Measurements from ENCODE around the gene DKC1.

DKC1 gene

GRCh38 chrX:154762537-154763296 lies at the start of gene DKC1:
DKC1 (plus strand) TSS chrX:154762864; CDS start chrX:154762966, 102 bp downstream.
- peak; percentile 94 for DNase-seq (ENCODE audit: low spot score)

- no peak for DNase-seq (ENCODE audit: low spot score)
Measured at GRCh38 chrX:154714925-154715324, 47.7 kb upstream of the DKC1 start.

DNA sequence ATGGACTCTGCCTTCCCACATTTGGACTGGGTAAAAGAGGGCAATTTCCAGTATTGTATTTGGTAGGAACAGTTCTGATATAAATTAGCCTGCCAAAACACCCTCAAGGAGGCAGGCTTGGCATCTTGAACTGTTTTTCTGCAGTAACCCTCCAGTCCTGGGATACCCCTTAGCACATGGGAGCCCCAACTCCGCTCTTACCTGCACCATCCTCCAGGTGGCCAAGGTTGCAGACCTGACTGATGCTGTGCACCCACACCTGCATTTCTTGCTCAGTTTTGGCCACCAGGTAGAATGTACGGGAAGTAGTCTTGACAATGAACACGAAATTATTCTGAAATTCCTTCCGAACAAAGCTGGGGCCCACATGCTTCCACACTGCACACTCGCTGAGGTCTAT lies 46.8 kb upstream of the DKC1 start:
- DNase-seq (ENCODE audit: low spot score), result no peak

GRCh38 chrX:154717824-154718223 lies 44.8 kb upstream of the DKC1 start:
- no peak for DNase-seq (ENCODE audit: low spot score)

DNA sequence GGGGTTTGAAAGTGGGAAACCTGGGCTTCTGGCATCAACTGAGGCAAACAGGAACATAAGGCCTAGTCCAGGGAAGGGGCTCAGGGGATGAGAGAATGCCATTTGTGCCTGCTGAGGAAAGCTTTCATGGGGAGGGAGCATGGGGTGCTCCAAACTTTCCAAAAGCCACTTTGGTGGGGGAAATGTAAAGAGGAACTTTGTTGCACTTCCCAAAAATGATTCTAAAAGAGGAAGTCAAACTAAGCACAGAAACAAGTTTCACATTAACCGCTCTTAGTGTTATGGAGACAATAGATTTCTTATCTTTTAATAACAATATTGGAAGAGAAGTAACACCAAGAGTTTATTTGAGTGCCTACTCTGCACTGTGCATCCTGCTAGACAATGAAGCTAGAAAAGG lies 44.0 kb upstream of the DKC1 start:
- DNase-seq (ENCODE audit: low spot score), result no peak

DNA sequence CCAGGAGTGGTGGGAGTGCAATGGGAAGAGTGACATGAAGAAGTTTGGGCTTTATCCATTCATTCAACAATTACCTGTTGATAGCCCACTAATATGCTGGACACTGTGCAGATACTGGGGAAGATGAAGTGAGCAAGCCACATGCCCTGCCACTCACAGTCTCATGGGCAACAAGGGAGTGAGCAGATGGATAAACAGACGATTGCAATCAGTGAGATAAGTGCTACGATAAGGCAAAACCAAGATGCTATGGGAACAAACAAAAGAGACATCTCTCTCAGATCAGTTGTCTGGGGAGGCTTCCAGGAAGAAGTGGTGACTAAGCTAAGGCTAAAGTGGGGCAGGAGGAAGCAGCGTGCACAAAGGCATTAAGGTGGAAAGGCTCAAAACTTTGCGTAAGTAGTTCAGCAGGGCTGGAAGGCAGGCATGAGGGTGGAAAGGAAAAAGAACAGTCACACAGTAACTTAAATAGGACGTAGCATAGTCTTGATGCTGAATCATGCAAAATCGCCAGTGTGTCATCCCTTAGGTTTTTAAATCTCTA lies 43.5 kb upstream of the DKC1 start:
- no peak for DNase-seq (ENCODE audit: low spot score)

GRCh38 chrX:154720067-154720466 lies 42.6 kb upstream of the DKC1 start:
- DNase-seq (ENCODE audit: low spot score), result no peak

GRCh38 chrX:154721155-154721554 lies 41.5 kb upstream of the DKC1 start:
- no peak for DNase-seq (ENCODE audit: low spot score)

DNA sequence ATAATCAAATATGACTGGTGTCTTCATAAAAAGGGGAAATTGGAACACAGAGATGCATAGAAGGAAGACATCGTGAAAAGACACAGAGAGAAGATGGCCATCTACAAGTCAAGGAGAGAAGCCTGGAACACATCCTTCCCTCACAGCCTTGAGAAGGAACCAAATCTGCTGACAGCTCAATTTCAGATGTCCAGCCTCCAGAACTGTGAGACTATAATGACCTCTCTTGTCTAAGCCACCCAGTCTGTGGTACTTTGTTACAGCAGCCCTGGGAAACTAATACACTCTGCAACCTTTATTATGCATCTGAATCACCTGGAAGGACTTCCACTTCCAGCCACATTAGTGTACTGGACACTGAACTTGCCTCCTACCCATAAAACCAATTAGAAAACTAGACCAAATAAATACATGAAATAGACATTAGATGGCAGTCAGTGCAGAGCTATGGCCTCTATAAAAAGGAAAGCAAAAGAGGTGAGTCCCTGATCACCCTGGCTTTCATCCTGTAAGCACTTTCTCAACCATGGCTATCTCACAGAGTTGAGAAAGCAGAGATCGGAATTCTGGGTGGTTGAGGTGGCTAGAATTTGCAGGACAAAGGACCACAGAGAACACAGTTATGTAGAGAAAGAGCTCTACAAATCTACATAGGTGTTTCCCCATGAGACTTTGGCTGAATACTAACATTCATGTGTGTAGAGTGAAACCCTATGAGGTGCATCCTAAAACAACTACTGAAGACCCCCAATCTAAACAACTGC lies 37.5 kb upstream of the DKC1 start:
- DNase-seq (ENCODE audit: low spot score), result no peak

DNA sequence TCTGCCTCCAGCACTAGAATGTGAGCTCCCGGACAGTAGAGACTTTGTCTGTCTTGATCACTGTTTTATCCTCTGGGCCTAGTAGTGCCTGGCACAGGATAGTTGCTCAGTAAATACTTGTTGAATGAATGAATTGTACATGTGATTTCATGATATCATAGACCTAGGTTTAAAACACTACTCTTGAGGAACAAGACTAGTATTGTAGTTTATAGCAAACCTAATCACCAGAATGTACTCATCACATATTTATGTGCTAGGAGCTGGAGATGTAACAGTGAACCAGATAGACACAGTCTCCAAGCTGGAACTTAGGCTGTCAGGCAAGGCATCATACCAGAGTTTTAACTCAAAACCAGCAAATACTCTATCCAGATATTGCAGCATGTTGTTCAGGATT lies 35.2 kb upstream of the DKC1 start:
- no peak for DNase-seq (ENCODE audit: low spot score)

GRCh38 chrX:154727871-154728270 lies 34.8 kb upstream of the DKC1 start:
- no peak for DNase-seq (ENCODE audit: low spot score)

DNA sequence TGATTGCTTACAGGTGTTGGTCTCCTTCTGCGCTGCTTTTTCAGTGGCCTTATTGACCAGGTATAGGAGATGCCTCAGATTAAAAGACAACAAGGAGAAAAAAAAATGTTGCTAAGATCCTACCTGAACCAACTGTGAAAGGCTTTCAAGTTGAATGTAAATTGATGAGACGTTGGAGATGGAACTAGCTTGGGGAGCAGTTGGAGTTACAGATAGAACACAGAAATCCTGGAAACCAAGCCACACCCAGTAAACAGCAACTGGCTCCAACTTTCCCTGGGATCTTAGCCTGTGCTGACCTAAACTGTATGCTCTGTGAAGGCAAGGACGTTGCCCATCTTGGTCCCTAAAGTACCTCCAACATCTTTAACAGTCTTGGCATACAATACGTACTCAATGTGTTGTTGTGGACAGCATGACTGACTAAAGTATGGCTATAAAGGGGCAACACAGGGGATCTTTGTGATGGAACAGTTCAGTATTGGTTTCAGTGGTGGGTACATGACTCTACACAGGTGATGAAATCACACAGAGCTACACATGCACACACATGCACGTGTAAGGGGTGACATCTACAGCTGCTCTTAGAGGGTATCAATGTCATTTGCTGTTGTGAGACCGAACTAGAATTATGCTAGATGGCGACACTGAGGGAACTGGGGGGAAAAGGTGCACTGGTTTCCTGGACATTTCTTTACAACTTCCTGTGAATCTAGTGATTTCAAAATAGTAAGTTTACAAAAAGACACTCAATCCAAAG lies 34.1 kb upstream of the DKC1 start:
- DNase-seq (ENCODE audit: low spot score), result no peak

DNA sequence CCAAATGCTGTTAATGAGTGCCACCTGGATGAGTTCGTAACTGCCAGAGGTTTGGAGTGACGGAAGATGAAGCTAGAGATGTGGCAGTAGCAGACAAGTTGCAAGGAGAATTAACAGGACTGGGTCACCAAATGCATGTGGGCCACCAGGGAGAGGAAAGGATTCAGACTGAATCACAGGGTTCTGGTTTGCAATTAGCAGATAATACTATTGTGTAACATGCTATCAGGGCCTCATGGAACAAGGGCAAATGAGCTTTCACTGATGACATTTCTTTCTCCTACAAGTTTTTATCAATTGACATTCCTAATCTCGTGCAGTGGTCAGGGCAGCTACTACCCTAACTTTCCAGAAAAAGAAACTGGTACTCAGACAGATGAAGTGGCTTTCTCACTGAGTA lies 33.2 kb upstream of the DKC1 start:
- no peak for DNase-seq (ENCODE audit: low spot score)

GRCh38 chrX:154730253-154730891 lies 32.3 kb upstream of the DKC1 start:
- DNase-seq (ENCODE audit: low spot score), result no peak

GRCh38 chrX:154731184-154731583 lies 31.5 kb upstream of the DKC1 start:
- no peak for DNase-seq (ENCODE audit: low spot score)

DNA sequence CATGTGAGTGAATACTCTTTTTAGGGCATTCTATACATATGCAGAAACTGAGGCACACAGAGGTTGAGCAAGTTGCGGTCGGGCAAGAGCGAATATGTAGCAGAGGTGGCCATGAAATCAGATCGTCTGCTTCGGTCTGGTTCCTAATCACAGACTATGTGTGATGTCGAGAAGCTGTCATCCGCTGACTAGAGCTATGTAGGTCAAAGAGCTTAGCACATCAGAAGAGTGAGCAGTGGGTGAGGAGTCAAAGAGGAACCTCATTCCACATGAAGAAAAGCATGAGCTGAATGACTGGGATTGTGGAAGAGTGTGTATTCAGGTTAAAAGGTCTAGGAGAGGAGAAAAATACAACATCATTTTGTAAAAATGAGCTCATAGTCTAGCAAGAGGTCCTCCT lies 30.8 kb upstream of the DKC1 start:
- DNase-seq (ENCODE audit: low spot score), result no peak

DNA sequence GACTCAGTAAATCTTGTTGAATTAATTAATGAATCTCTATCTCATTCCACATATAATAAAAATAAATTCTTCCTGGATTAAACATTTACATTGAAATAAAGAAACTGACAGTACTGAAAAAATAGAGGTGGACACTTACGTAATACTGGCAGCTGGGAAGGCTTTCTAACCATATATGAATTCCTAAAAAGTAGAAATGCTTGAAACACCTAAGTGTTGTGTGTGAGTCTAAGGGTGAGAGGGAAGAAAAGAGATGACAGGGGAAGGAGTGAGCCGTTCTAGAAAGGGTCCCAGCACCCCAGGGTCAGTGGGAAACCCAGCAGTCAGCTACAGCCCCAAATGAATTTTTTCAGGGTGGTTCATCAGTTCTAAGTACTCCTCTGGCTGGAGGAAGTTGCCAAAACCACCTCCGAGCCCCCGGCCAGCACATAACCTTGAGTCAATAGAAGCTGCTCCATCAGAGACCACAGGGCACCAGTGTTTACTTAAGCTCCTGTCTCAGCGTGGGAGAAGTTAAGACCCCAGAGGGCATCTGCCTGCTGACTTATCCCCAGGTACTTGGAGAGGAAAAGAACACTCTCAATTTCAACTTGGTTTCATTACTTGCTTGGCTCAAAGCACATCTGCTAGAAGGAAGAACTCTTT lies 30.1 kb upstream of the DKC1 start:
- no peak for DNase-seq (ENCODE audit: low spot score)

DNA sequence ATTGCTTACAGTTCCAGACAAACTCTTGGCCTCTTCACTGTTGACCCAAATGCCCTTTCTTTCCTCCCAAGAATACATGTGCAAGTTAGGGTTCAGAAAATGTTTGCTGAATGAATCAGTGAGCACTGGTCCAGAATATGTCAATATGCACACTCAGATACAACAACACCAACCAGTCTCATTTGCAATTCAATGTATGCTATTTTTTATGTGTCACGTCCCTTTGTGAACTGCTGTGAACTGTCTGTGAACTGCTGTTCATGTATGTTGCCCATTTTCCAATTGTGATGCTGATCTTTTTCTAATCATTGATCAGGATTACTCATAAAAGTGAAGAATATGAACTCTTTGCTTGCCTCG lies 29.6 kb upstream of the DKC1 start:
- no peak for DNase-seq (ENCODE audit: low spot score)

GRCh38 chrX:154734061-154734781 lies 28.4 kb upstream of the DKC1 start:
- DNase-seq (ENCODE audit: low spot score), result no peak

DNA sequence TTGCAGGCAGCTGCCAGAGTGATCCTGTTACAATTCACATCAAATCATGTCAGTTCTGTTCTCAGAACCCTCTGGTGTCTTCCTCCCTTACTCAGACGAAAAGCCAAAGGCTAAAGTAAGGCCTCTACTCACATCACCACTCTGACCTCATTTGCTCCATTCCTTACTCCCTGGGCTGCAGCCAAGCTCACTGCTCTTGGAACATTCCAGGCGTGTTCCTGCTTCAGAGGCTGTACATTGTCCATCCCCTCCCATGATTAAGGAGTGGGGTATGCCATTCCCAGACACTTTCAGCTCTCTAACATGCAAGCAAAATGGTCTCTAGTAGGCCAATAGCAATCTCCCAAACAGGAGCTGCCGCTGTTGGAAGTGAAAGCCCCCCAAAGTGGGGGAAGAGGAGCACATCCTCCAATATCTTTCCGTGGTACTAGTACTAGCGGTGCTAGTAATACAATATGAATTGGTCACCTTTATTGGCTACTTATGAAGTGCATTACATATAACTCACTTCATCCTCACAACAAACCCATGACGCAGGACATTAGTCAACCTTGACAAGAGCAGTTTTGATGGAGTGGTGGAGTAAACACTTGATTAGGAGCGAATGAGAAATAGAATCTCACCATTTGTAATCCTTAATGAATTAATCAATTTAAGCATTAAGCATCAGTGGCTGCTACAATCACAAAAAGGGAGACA lies 26.8 kb upstream of the DKC1 start:
- no peak for DNase-seq (ENCODE audit: low spot score)
